ENCODE results near the gene NMT2. TPM values are rescaled to one million over a fixed set of nuclear protein-coding genes. Genes with fewer than 3 reads are reported as not detected.

The NMT2 gene
- total and polyA plus RNA-seq, 7 donors = 11.1 to 23.3 (median 16.1) TPM

DNA sequence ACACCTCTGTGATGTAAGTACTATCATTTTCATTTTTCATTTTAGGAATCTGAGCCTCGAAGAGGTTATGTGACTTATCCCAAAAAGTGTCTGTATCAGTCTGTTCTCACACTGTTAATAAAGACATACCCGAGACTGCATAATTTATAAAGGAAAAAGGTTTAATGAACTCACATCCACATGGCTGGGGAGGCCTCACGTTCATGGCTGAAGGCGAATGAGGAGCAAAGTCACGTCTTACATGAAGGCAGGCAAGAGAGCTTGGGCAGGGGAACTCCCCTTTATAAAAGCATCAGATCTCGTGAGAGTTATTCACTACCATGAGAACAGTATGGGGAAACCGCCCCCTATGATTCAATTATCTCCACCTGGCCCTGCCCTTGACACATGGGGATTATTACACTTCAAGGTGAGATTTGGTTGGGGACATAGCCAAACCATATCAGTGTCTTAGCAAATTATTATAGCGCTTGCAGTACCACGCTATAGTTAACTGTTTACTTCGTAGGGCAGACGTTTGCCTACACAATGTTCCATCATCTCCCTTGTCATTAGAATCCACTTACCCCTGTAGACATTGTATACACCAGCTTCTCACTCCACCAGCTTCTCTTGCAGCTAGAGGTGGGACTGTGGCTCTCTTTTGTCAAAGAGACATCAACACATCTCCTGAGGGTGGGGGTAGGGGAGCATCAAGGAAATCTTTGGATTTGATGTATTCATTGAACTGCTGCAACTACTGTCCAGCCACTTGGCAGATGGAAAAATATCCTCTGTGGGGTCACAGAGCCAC, 15.4 kb upstream of the NMT2 start:
- Histone ChIP-seq H3K27ac (no peak overlapping the region), H3K9me3 (no peaks in the 10 kb centered on the region), H3K27me3 (no peaks in the 10 kb centered on the region), H3K4me1 (no peaks in the 10 kb centered on the region), H3K4me3 (no peak overlapping the region), H3K36me3 (no peaks in the 10 kb centered on the region)
- 91 to 93% methylated on average over 11 of the region's 11 CpGs for WGBS, 2 donors
- intact Hi-C loops (cut with DNase I) = no loop called here
- TF ChIP-seq POLR2A (IDR thresholded peaks at IDR 0.05) (no peak), CTCF (IDR thresholded peaks at IDR 0.05) (no peak), POLR2AphosphoS5 (IDR thresholded peaks at IDR 0.05) (no peak), EP300 (IDR thresholded peaks at IDR 0.05) (no peak)
- DNase-seq = peak; percentile 9

DNA sequence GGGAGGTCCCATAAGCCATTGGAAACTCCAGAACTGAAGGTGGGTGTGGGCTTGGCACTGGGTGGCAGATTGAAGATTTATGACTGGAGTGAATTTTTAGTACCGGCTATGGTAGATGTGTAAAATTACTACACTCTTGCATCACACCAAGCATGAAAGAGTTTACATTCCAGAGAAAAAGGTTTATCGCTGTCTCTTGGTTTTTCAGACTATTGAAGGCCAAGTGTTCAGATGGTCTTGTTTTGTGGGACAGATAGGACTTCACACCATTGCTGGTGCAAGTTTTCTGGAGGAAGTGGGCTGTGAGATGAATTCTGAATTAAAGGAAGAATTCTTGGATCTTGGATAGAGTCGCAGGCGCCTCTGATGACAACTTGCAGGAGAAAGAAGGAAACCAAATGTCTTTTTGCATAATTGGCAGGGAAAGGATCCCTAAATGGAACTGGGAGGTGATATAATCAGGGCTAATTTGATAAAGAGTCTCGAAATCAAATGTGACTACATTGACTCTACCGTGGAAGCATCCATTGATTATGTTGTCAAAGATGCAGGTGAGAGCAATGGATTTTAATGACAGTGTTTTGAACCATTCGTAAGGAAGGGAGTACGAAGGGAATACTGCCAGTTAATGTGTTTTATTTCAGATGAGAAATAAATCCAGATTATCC, 14.2 kb upstream of the NMT2 start:
- 76 to 80% methylated on average over 8 of the region's 8 CpGs for WGBS, 2 donors
- Histone ChIP-seq H3K27me3 (no peaks in the 10 kb centered on the region), H3K9me3 (no peaks in the 10 kb centered on the region), H3K36me3 (no peaks in the 10 kb centered on the region), H3K4me3 (no peak overlapping the region), H3K4me1 (no peaks in the 10 kb centered on the region), H3K27ac (peak overlapping the region in 1 of 4 donors; percentile 3)
- DNase-seq = no peak
- intact Hi-C loops (cut with DNase I) = no loop called here
- TF ChIP-seq EP300 (IDR thresholded peaks at IDR 0.05) (no peak), POLR2AphosphoS5 (IDR thresholded peaks at IDR 0.05) (no peak), POLR2A (IDR thresholded peaks at IDR 0.05) (no peak), CTCF (IDR thresholded peaks at IDR 0.05) (no peak)

- Histone ChIP-seq H3K27ac (no peak overlapping the region), H3K9me3 (no peaks in the 10 kb centered on the region), H3K4me3 (no peak overlapping the region), H3K36me3 (no peaks in the 10 kb centered on the region), H3K4me1 (no peaks in the 10 kb centered on the region), H3K27me3 (no peaks in the 10 kb centered on the region)
- peak; percentile 19 for DNase-seq
- intact Hi-C loops (cut with DNase I) = no loop called here
- 69 to 91% methylated on average over 2 of the region's 2 CpGs for WGBS, 2 donors
- no peak for TF ChIP-seq POLR2AphosphoS5 (IDR thresholded peaks at IDR 0.05)
Measured at GRCh38 chr10:15181576-15182156, 13.2 kb upstream of the NMT2 start.

- Histone ChIP-seq H3K27ac (no peak overlapping the region), H3K27me3 (no peaks in the 10 kb centered on the region), H3K36me3 (no peaks in the 10 kb centered on the region), H3K4me1 (no peaks in the 10 kb centered on the region), H3K9me3 (no peaks in the 10 kb centered on the region), H3K4me3 (no peak overlapping the region)
- 78 to 82% methylated on average over 5 of the region's 5 CpGs for WGBS, 2 donors
- no peak for DNase-seq
- intact Hi-C loops (cut with DNase I) = no loop called here
- TF ChIP-seq CTCF (IDR thresholded peaks at IDR 0.05) = no peak
- no peak for TF ChIP-seq POLR2A (IDR thresholded peaks at IDR 0.05)
Measured at GRCh38 chr10:15180736-15181135, 12.2 kb upstream of the NMT2 start.

GRCh38 chr10:15176269-15176668, 7.8 kb upstream of the NMT2 start:
- no peaks in the 10 kb centered on the region for H3K4me1 ChIP-seq
- TF ChIP-seq EP300 (IDR thresholded peaks at IDR 0.05) = no peak
- TF ChIP-seq POLR2A (IDR thresholded peaks at IDR 0.05) = no peak
- no peak for TF ChIP-seq CTCF (IDR thresholded peaks at IDR 0.05)
- no peak for TF ChIP-seq POLR2AphosphoS5 (IDR thresholded peaks at IDR 0.05)
- intact Hi-C loops (cut with DNase I) = no loop called here
- no peaks in the 10 kb centered on the region for H3K36me3 ChIP-seq
- H3K9me3 ChIP-seq = no peaks in the 10 kb centered on the region
- H3K4me3 ChIP-seq = no peak overlapping the region
- H3K27ac ChIP-seq = no peak overlapping the region
- DNase-seq = no peak
- 60 to 90% methylated on average over 3 of the region's 3 CpGs for WGBS, 2 donors
- no peaks in the 10 kb centered on the region for H3K27me3 ChIP-seq

Data from sigmoid colon (tissue), 7 donors.